ENCODE data around the gene PPP1R3F.
A peak's percentile ranks its signal among the peaks of the same experiment; 100 is the strongest.

PPP1R3F gene, protein sequence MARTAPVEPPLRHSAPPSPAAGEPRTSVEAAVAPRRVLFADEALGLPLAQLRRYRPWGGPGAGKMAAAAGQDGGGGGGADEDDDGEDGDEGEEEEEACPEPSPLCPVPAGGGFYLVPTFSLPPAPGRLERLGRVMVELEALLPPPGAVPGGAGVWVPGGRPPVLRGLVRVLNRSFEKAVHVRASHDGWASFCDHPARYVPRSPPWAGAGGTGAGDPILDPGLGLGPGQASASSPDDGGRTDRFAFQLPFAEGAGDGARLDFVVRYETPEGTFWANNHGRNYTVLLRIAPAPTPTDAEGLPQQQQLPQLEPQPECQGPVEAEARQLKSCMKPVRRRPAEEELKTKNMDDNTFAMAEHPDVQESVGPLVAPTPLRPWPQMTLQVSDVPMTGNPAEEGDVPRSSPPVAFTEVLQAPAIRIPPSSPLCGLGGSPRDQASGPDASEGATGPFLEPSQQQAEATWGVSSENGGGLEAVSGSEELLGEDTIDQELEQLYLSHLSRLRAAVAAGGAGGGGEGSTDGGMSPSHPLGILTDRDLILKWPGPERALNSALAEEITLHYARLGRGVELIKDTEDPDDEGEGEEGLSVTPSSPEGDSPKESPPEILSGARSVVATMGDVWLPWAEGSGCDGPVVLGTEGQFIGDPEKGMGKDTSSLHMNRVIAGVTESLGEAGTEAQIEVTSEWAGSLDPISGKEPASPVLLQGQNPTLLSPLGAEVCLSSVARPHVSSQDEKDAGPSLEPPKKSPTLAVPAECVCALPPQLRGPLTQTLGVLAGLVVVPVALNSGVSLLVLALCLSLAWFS

DNA sequence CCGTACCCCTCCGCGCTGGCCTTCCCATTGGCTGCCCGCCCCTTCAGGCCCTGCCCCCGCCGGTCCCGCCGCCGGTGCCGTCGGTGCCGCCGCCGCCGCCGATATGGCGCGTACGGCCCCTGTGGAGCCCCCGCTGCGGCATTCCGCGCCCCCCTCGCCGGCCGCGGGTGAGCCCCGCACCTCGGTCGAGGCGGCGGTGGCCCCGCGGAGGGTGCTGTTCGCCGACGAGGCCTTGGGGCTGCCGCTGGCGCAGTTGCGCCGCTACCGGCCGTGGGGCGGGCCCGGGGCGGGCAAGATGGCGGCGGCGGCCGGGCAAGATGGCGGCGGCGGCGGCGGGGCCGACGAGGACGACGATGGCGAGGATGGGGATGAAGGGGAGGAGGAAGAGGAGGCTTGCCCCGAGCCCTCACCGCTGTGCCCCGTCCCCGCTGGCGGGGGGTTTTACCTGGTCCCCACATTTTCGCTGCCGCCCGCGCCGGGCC, at the start of gene PPP1R3F:
PPP1R3F (plus strand) TSS at position 27 of the 482 bp plus-strand sequence; CDS start at position 104, 77 bp downstream.
- peak within 1 kb of the TSS; percentile 83 for H3K27ac ChIP-seq
- TF ChIP-seq, protein P1, sequence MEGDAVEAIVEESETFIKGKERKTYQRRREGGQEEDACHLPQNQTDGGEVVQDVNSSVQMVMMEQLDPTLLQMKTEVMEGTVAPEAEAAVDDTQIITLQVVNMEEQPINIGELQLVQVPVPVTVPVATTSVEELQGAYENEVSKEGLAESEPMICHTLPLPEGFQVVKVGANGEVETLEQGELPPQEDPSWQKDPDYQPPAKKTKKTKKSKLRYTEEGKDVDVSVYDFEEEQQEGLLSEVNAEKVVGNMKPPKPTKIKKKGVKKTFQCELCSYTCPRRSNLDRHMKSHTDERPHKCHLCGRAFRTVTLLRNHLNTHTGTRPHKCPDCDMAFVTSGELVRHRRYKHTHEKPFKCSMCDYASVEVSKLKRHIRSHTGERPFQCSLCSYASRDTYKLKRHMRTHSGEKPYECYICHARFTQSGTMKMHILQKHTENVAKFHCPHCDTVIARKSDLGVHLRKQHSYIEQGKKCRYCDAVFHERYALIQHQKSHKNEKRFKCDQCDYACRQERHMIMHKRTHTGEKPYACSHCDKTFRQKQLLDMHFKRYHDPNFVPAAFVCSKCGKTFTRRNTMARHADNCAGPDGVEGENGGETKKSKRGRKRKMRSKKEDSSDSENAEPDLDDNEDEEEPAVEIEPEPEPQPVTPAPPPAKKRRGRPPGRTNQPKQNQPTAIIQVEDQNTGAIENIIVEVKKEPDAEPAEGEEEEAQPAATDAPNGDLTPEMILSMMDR (IDR thresholded peaks at IDR 0.05): no peak
- no peak for TF ChIP-seq ZFX (IDR thresholded peaks at IDR 0.05; ENCODE audit: borderline replicate concordance)

DNA sequence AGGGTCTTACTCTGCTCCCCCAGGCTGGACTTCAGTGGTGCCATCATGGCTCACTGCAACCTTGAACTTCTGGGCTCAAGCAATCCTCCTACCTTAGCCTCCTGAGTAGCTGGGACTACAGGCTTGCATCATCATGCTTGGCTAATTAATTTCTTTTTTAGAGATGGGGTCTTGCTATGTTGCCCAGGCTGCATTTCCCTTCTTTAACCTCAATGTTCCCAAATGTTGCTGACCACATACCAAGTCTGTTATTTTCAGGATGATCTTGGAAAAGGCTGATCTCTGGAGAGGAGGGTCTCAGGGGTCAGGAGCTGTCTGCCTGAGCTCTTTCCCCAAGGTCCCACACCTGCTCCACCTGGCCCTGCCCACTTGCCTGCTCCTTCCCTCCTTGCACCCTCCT, 49.5 kb upstream of the PPP1R3F start:
- no peak overlapping the region for H3K27ac ChIP-seq
- TF ChIP-seq, protein P1 (IDR thresholded peaks at IDR 0.05): no peak
- no peak for TF ChIP-seq ZFX (IDR thresholded peaks at IDR 0.05; ENCODE audit: borderline replicate concordance)

DNA sequence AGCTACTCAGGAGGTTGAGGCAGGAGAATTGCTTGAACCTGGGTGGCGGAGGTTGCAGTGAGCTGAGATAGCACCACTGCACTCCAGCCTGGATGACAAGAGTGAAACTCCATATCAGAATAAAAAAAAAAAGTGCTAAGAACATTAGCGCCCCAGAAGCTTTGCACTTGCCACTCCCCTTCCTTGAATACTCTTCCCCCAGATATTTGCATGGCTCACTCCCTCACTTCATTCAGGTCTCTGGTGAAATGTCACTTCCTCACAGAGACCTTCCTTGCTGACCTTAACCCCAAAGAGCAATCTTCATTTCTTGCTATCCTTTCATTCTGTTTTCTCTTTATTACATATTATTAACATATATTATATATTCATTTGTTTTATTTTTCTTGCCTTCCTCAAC, 47.7 kb upstream of the PPP1R3F start:
- H3K27ac ChIP-seq: no peak overlapping the region
- TF ChIP-seq, protein P1 (IDR thresholded peaks at IDR 0.05): no peak
- TF ChIP-seq ZFX (IDR thresholded peaks at IDR 0.05; ENCODE audit: borderline replicate concordance): no peak

DNA sequence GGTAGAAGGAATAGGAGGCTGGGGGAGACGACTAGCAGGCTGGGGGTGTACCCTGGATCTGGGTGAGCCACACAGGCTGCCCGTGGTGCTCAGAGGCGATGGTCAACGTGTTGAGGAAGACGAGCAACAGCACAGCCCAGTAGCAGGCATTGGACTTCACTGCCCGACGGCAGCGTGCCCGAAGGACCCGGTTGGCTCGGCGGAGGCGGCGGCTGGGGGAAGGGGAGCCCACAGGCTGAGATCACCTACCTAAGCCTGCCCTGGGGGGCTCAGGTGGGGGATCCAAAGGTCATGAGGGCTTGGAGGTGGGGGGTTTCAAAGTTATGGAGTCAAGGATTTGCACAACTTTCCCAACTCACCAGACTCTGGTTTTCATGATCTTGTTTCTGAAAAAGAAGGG, 43.7 kb upstream of the PPP1R3F start:
- TF ChIP-seq, protein P1 (IDR thresholded peaks at IDR 0.05): no peak
- no peak for TF ChIP-seq ZFX (IDR thresholded peaks at IDR 0.05; ENCODE audit: borderline replicate concordance)
- H3K27ac ChIP-seq: no peak overlapping the region

DNA sequence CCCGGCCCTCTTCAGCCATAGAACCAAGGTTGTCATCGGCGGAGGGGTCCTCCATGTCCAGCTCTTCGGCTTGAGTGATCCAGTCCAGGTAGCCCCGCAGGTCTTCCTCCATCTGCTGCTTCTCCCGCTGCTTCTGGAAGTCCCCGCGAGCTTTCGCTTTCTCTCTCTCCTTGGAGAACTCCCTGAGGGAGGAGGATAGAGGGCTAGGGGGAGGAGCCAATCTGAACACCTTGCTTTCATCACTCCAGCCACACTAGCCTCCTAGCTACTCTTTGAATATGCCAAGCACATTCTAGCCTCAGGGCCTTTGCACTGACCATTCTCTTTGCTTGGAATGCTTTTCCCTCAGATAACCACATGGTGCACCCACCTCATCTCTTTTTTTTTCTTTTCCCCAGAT, 42.6 kb upstream of the PPP1R3F start:
- TF ChIP-seq, protein P1 (IDR thresholded peaks at IDR 0.05): no peak
- TF ChIP-seq ZFX (IDR thresholded peaks at IDR 0.05; ENCODE audit: borderline replicate concordance): no peak

DNA sequence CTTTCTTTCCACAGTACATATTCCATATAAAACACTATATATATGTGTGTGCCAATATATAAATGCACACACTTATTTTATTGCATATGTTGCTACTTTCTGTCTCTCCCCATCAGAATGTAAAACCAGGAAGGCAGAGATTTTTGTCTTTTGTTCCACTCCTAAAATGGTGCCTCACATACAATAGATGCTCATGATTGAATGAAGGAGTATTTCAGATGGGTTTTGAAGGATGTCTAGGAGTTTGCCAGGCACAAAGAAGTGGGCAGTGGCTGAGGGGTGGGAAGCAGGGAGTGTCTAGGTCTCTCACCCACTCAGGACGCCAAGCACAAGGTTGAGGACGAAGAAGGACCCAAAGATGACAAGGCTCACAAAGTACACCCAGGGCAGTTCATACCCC, 41.9 kb upstream of the PPP1R3F start:
- H3K27ac ChIP-seq: no peak overlapping the region
- no peak for TF ChIP-seq ZFX (IDR thresholded peaks at IDR 0.05; ENCODE audit: borderline replicate concordance)
- TF ChIP-seq, protein P1 (IDR thresholded peaks at IDR 0.05): no peak

More for the DNA sequence above, 42.6 kb upstream of the PPP1R3F start:
- no peak overlapping the region for H3K27ac ChIP-seq

Data from 22Rv1 (cell line).